Measurements from ENCODE around the gene LOXL3.

- TF ChIP-seq POLR2A (IDR thresholded peaks at IDR 0.05; ENCODE audit: borderline replicate concordance, extremely low read depth, insufficient read depth, insufficient read length) (no peak), CEBPB (IDR thresholded peaks at IDR 0.05; ENCODE audit: low read depth) (no peak), CTCF (IDR thresholded peaks at IDR 0.05 in 2 of 3, conservative IDR thresholded peaks at IDR 0.05 in 1 of 3; ENCODE audit: borderline replicate concordance in 1 of 3, insufficient read depth in 1 of 3, low read depth in 2 of 3, low read length in 2 of 3) (no peak), POLR2AphosphoS5 (IDR thresholded peaks at IDR 0.05; ENCODE audit: low read depth, low read length) (no peak), ELF1 (IDR thresholded peaks at IDR 0.05; ENCODE audit: borderline replicate concordance, low read depth) (no peak), EZH2 (IDR thresholded peaks at IDR 0.05) (no peak), JUND (IDR thresholded peaks at IDR 0.05) (no peak), YY1 (IDR thresholded peaks at IDR 0.05; ENCODE audit: extremely low read depth, insufficient replicate concordance, low read depth, low read length) (no peak), ZNF274 (IDR thresholded peaks at IDR 0.05; ENCODE audit: low read depth, low read length) (no peak), FOSL1 (IDR thresholded peaks at IDR 0.05; ENCODE audit: low read depth) (no peak), RAD21 (IDR thresholded peaks at IDR 0.05; ENCODE audit: low read depth) (no peak)
These were observed 63.8 kb downstream of the LOXL3 start for GRCh38 chr2:74489906-74490305.
